SU-DHL-6 (cell line): Measurements from ENCODE around the gene XYLB.

Experiments
- EZH2phosphoT487 ChIP-seq: fragments of 200-600 bp; sonication (generic), shearing (Covaris generic); conservative IDR thresholded peaks from 2 replicates; pipeline ENCODE4 v1.6.1; 2018; ENCODE audit warnings: mild to moderate bottlenecking, antibody characterized with exemption, low read length, moderate library complexity, mixed read lengths
- TF ChIP-seq, protein P1 (sequence below): fragments of 200-600 bp; sonication (generic); IDR thresholded peaks from one replicate; pipeline ENCODE4 v1.5.1; 2017; ENCODE audit warnings: antibody characterized with exemption, mild to moderate bottlenecking, low read length, moderate library complexity; ENCODE audit not compliant: insufficient read depth, poor library complexity, severe bottlenecking

DNA sequence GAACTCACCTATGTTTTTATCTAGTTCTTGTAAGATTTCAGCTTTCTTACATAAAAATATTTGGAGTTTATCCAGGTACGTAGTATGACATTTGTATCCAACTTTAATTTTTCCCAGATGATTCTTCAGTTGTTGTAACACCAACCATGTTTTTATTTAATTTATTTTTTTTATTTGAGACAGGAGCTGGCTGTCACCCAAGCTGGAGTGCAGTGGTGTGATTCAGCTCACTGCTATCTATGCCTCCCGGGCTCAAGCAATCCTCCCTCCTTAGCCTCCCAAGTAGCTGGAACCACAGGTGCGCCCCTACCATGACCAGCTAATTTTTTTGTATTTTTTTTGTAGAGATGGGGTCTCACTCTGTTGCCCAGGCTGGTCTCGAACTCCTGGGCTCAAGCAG, 6.6 kb downstream of the XYLB start:
- TF ChIP-seq, protein P1, sequence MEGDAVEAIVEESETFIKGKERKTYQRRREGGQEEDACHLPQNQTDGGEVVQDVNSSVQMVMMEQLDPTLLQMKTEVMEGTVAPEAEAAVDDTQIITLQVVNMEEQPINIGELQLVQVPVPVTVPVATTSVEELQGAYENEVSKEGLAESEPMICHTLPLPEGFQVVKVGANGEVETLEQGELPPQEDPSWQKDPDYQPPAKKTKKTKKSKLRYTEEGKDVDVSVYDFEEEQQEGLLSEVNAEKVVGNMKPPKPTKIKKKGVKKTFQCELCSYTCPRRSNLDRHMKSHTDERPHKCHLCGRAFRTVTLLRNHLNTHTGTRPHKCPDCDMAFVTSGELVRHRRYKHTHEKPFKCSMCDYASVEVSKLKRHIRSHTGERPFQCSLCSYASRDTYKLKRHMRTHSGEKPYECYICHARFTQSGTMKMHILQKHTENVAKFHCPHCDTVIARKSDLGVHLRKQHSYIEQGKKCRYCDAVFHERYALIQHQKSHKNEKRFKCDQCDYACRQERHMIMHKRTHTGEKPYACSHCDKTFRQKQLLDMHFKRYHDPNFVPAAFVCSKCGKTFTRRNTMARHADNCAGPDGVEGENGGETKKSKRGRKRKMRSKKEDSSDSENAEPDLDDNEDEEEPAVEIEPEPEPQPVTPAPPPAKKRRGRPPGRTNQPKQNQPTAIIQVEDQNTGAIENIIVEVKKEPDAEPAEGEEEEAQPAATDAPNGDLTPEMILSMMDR = no peak
- no peak for TF ChIP-seq EZH2phosphoT487
